A673 (cell line): ENCODE data around the gene RFX2.

Experiments used
- EZH2 ChIP-seq: fragments of 200-600 bp; sonication (generic); IDR thresholded peaks from 2 replicates; pipeline ENCODE4 v1.6.1; 2017; ENCODE audit warnings: borderline replicate concordance, low read depth, mild to moderate bottlenecking, mixed read lengths, antibody characterized with exemption, low read length; ENCODE audit not compliant: poor library complexity, severe bottlenecking
- TF ChIP-seq, protein P1 (sequence below): fragments of 300-800, 200-600 bp; sonication (generic); conservative IDR thresholded peaks from 2 replicates; pipeline ENCODE4 v1.5.1; 2017; ENCODE audit warnings: low read depth, mild to moderate bottlenecking, antibody characterized with exemption, low read length, moderate library complexity, mixed read lengths

DNA sequence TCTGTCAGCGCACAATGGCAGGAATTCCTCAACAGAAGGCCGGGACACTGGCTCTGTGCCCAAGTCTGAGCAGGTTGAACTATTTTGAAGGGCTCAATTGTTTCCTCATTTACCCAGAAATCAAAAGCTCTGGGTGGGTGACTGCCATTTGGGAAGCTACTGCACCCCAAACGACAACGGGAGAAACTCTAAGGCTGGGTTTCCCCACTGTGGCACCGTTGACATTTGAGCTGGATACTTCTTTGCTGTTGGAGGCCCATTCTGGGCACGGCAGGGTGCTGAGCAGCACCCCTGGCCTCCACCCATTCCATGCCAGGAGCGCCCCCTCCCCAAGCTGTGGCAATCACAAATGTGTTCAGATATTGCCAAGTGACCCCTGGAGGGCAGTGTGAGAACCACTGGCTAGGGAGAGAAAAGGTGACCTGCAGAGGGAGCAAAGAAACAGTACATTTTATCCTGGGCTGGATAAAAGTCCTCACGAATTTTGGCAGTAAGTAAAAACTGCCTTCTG, 62.5 kb downstream of the RFX2 start:
- TF ChIP-seq, protein P1, sequence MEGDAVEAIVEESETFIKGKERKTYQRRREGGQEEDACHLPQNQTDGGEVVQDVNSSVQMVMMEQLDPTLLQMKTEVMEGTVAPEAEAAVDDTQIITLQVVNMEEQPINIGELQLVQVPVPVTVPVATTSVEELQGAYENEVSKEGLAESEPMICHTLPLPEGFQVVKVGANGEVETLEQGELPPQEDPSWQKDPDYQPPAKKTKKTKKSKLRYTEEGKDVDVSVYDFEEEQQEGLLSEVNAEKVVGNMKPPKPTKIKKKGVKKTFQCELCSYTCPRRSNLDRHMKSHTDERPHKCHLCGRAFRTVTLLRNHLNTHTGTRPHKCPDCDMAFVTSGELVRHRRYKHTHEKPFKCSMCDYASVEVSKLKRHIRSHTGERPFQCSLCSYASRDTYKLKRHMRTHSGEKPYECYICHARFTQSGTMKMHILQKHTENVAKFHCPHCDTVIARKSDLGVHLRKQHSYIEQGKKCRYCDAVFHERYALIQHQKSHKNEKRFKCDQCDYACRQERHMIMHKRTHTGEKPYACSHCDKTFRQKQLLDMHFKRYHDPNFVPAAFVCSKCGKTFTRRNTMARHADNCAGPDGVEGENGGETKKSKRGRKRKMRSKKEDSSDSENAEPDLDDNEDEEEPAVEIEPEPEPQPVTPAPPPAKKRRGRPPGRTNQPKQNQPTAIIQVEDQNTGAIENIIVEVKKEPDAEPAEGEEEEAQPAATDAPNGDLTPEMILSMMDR: peak; percentile 53; the same call in 1 of the 2 replicates
- no peak for TF ChIP-seq EZH2
